Measurements from ENCODE around the gene TRAK2. TPM values are rescaled to one million over a fixed set of nuclear protein-coding genes. Genes with fewer than 3 reads are reported as not detected.

TRAK2 gene
- total and polyA plus RNA-seq, 2 donors from 2014 or later: 16.6 to 65.8 TPM

- TF ChIP-seq CTCF (IDR thresholded peaks at IDR 0.05; ENCODE audit: borderline replicate concordance, extremely low read depth, insufficient read depth): no peak
- intact Hi-C loops (cut with DNase I): no loop called here
- no peak overlapping the region for H3K4me3 ChIP-seq (ENCODE audit: low read length in 3 of 3)
- DNase-seq: no peak
- FAIRE-seq: no peak
- no peak overlapping the region for H3K9ac ChIP-seq (ENCODE audit: low read length in 3 of 3)
- H3K36me3 ChIP-seq (ENCODE audit: control insufficient read depth in 2 of 3, insufficient read depth in 3 of 3, low read length in 3 of 3): no peaks in the 10 kb centered on the region
- no peak overlapping the region for H3K27ac ChIP-seq (ENCODE audit: low read depth in 2 of 2, low read length in 2 of 2)
- H3K9me3 ChIP-seq (ENCODE audit: control insufficient read depth in 2 of 3, insufficient read depth in 1 of 3, low read length in 3 of 3): peaks cover 0 to 14% (median 0%) of the 10 kb centered on the region in 3 donors
- H3K27me3 ChIP-seq (ENCODE audit: control insufficient read depth, insufficient read depth, low read length): no peaks in the 10 kb centered on the region
- no peaks in the 10 kb centered on the region for H3K4me1 ChIP-seq (ENCODE audit: control insufficient read depth in 2 of 3, insufficient read depth in 2 of 3, low read depth in 1 of 3, low read length in 3 of 3)
These were observed 121.8 kb downstream of the TRAK2 start for GRCh38 chr2:201329409-201329808.

- H3K4me3 ChIP-seq (ENCODE audit: low read length in 3 of 3): no peak overlapping the region
- DNase-seq: no peak
- H3K9me3 ChIP-seq (ENCODE audit: control insufficient read depth in 2 of 3, insufficient read depth in 1 of 3, low read length in 3 of 3): peaks cover 0 to 26% (median 0%) of the 10 kb centered on the region in 3 donors
- intact Hi-C loops (cut with DNase I): no loop called here
- no peaks in the 10 kb centered on the region for H3K27me3 ChIP-seq (ENCODE audit: control insufficient read depth, insufficient read depth, low read length)
- no peak for TF ChIP-seq CTCF (IDR thresholded peaks at IDR 0.05; ENCODE audit: borderline replicate concordance, extremely low read depth, insufficient read depth)
- no peaks in the 10 kb centered on the region for H3K4me1 ChIP-seq (ENCODE audit: control insufficient read depth in 2 of 3, insufficient read depth in 2 of 3, low read depth in 1 of 3, low read length in 3 of 3)
- H3K27ac ChIP-seq (ENCODE audit: low read depth in 2 of 2, low read length in 2 of 2): no peak overlapping the region
- no peak overlapping the region for H3K9ac ChIP-seq (ENCODE audit: low read length in 3 of 3)
- FAIRE-seq: no peak
- H3K36me3 ChIP-seq (ENCODE audit: control insufficient read depth in 2 of 3, insufficient read depth in 3 of 3, low read length in 3 of 3): no peaks in the 10 kb centered on the region
These were observed 123.6 kb downstream of the TRAK2 start for GRCh38 chr2:201327678-201328077.

Other genes starting within 250 kb of the TRAK2 start
- gene CASP8, start 190.9 kb downstream of the TRAK2 start, total RNA-seq: 35.3 TPM
- gene CASP8, start 190.9 kb downstream of the TRAK2 start, polyA plus RNA-seq (ENCODE audit: insufficient read depth, low read depth, low replicate concordance): 8.0 TPM
- 3.7 TPM for gene FLACC1, start 94.1 kb downstream of the TRAK2 start, total RNA-seq
- not detected for gene FLACC1, start 94.1 kb downstream of the TRAK2 start, polyA plus RNA-seq (ENCODE audit: insufficient read depth, low read depth, low replicate concordance)
- 26.1 TPM for gene STRADB, start 282 bp upstream of the TRAK2 start, total RNA-seq
- gene STRADB, start 282 bp upstream of the TRAK2 start, polyA plus RNA-seq (ENCODE audit: insufficient read depth, low read depth, low replicate concordance): 60.3 TPM
- gene TMEM237, start 192.0 kb upstream of the TRAK2 start, total RNA-seq: 14.9 TPM
- gene TMEM237, start 192.0 kb upstream of the TRAK2 start, polyA plus RNA-seq (ENCODE audit: insufficient read depth, low read depth, low replicate concordance): 10.7 TPM
- gene MPP4, start 247.2 kb upstream of the TRAK2 start, total RNA-seq: 0.19 TPM
- gene MPP4, start 247.2 kb upstream of the TRAK2 start, polyA plus RNA-seq (ENCODE audit: insufficient read depth, low read depth, low replicate concordance): not detected

Measured in kidney (tissue), 14 donors.